NCI-H2171 treated with DMSO at 0.1 percent for 48 hours (cell line): ENCODE data around the gene CDAN1.

Experiments used
- DNase-seq: peaks from one replicate; lab custom pipeline; 2025; lab: John Stamatoyannopoulos, UW

Gene CDAN1

GRCh38 chr15:42735382-42736165 is 1.4 kb downstream of the CDAN1 start:
- DNase-seq: no peak

GRCh38 chr15:42734076-42734672 is 2.8 kb downstream of the CDAN1 start:
- DNase-seq: no peak

GRCh38 chr15:42733027-42733426 is 3.9 kb downstream of the CDAN1 start:
- no peak for DNase-seq

- no peak for DNase-seq
These were observed 4.7 kb downstream of the CDAN1 start for GRCh38 chr15:42732095-42732827.

- no peak for DNase-seq
These were observed 5.5 kb downstream of the CDAN1 start for GRCh38 chr15:42731461-42731860.

- no peak for DNase-seq
These were observed 6.4 kb downstream of the CDAN1 start for GRCh38 chr15:42730536-42730935.

- DNase-seq: no peak
These were observed 6.8 kb downstream of the CDAN1 start for GRCh38 chr15:42730135-42730534.

GRCh38 chr15:42729409-42729808 is 7.5 kb downstream of the CDAN1 start:
- DNase-seq: no peak

GRCh38 chr15:42728972-42729371 is 8.0 kb downstream of the CDAN1 start:
- DNase-seq: no peak

- DNase-seq: peak; percentile 34
These were observed 8.4 kb downstream of the CDAN1 start for GRCh38 chr15:42728560-42728959.

- DNase-seq: peak; percentile 28
These were observed 9.1 kb downstream of the CDAN1 start for GRCh38 chr15:42727750-42728381.

- peak; percentile 98 for DNase-seq
These were observed 10.8 kb downstream of the CDAN1 start for GRCh38 chr15:42726114-42726513.

GRCh38 chr15:42725331-42725903 is 11.5 kb downstream of the CDAN1 start:
- DNase-seq: no peak

- no peak for DNase-seq
These were observed 12.7 kb downstream of the CDAN1 start for GRCh38 chr15:42724276-42724675.

GRCh38 chr15:42723068-42723467 is 13.9 kb downstream of the CDAN1 start:
- no peak for DNase-seq

GRCh38 chr15:42721916-42722315 is 15.0 kb downstream of the CDAN1 start:
- DNase-seq: no peak

- DNase-seq: no peak
These were observed 15.9 kb downstream of the CDAN1 start for GRCh38 chr15:42721016-42721415.

GRCh38 chr15:42720071-42720470 is 16.9 kb downstream of the CDAN1 start:
- no peak for DNase-seq

- DNase-seq: no peak
These were observed 17.9 kb downstream of the CDAN1 start for GRCh38 chr15:42719043-42719442.

- no peak for DNase-seq
These were observed 20.3 kb downstream of the CDAN1 start for GRCh38 chr15:42716626-42717025.

- DNase-seq: no peak
These were observed 20.8 kb downstream of the CDAN1 start for GRCh38 chr15:42716125-42716524.

GRCh38 chr15:42712584-42712983 is 24.3 kb downstream of the CDAN1 start:
- DNase-seq: peak; percentile 68
